Activated CD8-positive, alpha-beta T cell treated with anti-CD3 and anti-CD28 coated beads, Interleukin-2, amount 10 ng/mL, durations not matched to agents 7 days and 5 days (primary cell): ENCODE results near the gene KANSL2. TPM values are rescaled to one million over a fixed set of nuclear protein-coding genes. Genes with fewer than 3 reads are reported as not detected.
"Not testable (repeated sequence)": the region's sequence is repeated elsewhere in the genome, so short reads cannot be mapped to it uniquely, and the experiment has no call there.

ENCODE experiments used
- ATAC-seq: fragments of 150-1000 bp; cut with Tn5 transposase; one replicate; pipeline ENCODE4 v1.10.0; 2021; ENCODE audit warnings: moderate library complexity
- CTCF ChIA-PET: fragments of 350-600 bp; sonication (Branson Sonifier 250); formaldehyde crosslinking; loops from one replicate; lab custom pipeline; 2021; ENCODE audit warnings: antibody characterized with exemption; lab: Charles Lee
- POLR2A ChIA-PET: fragments of 350-600 bp; sonication (Branson Sonifier 250); formaldehyde crosslinking; loops from one replicate; lab custom pipeline; 2021; ENCODE audit warnings: antibody characterized with exemption; lab: Charles Lee
- DNase-seq: peaks from one replicate; pipeline ENCODE4 v3.0.0-alpha.2; 2020
- H3K27ac Mint-ChIP-seq: one replicate; pipeline ENCODE4 v1.8.0; 2021; ENCODE audit warnings: mild to moderate bottlenecking, mixed read lengths
- H3K27me3 Mint-ChIP-seq: one replicate; pipeline ENCODE4 v1.8.0; 2021; ENCODE audit warnings: low read depth, mixed read lengths
- H3K36me3 Mint-ChIP-seq: one replicate; pipeline ENCODE4 v1.8.0; 2021; ENCODE audit warnings: low read depth, mixed read lengths
- H3K4me1 Mint-ChIP-seq: one replicate; pipeline ENCODE4 v1.8.0; 2021; ENCODE audit warnings: low read depth, mixed read lengths
- H3K4me3 Mint-ChIP-seq: one replicate; pipeline ENCODE4 v1.8.0; 2021; ENCODE audit warnings: mild to moderate bottlenecking, mixed read lengths
- H3K9me3 Mint-ChIP-seq: one replicate; pipeline ENCODE4 v1.8.0; 2022; ENCODE audit warnings: mixed read lengths; ENCODE audit not compliant: insufficient read depth
- total RNA-seq, 2 experiments: library from RNA; stranded (reverse); gene quantifications; one replicate each; pipeline ENCODE4 v1.2.3, GENCODE V29; 2021

KANSL2 gene
- total RNA-seq, 2 experiments from 2014 or later = 51.3 to 54.3 TPM

- Mint-ChIP-seq H3K36me3 (peaks cover 38% of the 10 kb centered on the region), H3K27ac (no peak overlapping the region), H3K27me3 (no peaks in the 10 kb centered on the region), H3K9me3 (no peaks in the 10 kb centered on the region), H3K4me3 (peak overlapping the region; percentile 31), H3K4me1 (peaks cover 32% of the 10 kb centered on the region)
- ATAC-seq (no peak), DNase-seq (no peak)
- ChIA-PET CTCF (interaction anchor here (0.6 to 2.2 kb wide), 3 partner anchors 8 to 775 kb away, joined by 3 to 7 read pairs (median 3); no protein-coding TSS in a partner anchor), POLR2A (interaction anchor here (1.1 to 2.2 kb wide), 3 partner anchors 10 to 448 kb away, joined by 3 to 18 read pairs (median 5); partner anchors contain the start of gene TUBA1B)
These were observed 1.5 kb upstream of the KANSL2 start for GRCh38 chr12:48683534-48683933.

GRCh38 chr12:48682927-48683326 lies 889 bp upstream of the KANSL2 start:
- Mint-ChIP-seq H3K27me3 (no peaks in the 10 kb centered on the region), H3K27ac (no peak overlapping the region), H3K4me3 (peak overlapping the region; percentile 99), H3K4me1 (peaks cover 38% of the 10 kb centered on the region), H3K36me3 (peaks cover 40% of the 10 kb centered on the region), H3K9me3 (no peaks in the 10 kb centered on the region)
- DNase-seq = no peak
- CTCF ChIA-PET = interaction anchor here (0.6 to 2.2 kb wide), 4 partner anchors 9 to 776 kb away, joined by 3 to 7 read pairs (median 3); no protein-coding TSS in a partner anchor
- POLR2A ChIA-PET = interaction anchor here (0.6 to 2.2 kb wide), 12 partner anchors 9 to 791 kb away, joined by 3 to 18 read pairs (median 4); partner anchors contain the start of genes CCNT1 and TUBA1B
- ATAC-seq = no peak

DNA sequence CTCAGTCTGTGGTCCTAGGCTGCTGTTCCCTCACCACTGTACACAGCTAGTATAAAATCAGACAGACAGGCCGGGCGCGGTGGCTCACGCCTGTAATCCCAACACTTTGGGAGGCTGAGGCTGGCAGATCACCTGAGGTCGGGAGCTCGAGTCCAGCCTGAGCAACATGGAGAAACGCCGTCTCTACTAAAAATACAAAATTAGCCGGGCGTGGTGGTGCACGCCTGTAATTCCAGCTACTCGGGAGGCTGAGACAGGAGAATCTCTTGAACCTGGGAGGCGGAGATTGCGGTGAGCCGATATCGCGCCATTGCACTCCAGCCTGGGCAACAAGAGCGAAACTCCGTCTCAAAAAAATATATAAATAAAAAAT lies 481 bp upstream of the KANSL2 start:
- CTCF ChIA-PET = interaction anchor here (0.8 to 2.2 kb wide), 6 partner anchors 9 to 575 kb away, joined by 3 to 7 read pairs (median 4); no protein-coding TSS in a partner anchor

DNA sequence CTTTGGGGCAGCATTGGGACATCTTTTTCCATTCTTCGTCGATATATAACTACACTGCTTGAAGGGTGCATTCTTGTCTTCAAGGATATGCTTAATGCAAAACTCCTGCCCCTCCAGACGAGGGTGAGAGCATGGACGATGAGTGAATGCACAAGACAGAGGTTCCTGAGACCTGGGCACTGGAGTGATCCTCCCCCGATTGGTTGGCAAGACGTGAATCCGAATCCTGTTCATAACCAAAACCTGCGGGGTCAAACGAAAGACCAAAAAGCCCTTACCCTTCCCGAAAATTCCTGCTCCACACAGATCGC lies 684 bp downstream of the KANSL2 start:
- peaks cover 48% of the 10 kb centered on the region for H3K4me1 Mint-ChIP-seq
- ATAC-seq (no peak), DNase-seq (no peak)
- H3K36me3 Mint-ChIP-seq = peaks cover 47% of the 10 kb centered on the region
- CTCF ChIA-PET = interaction anchor here (1.1 to 1.3 kb wide), 2 partner anchors 134 to 139 kb away, joined by 3 to 5 read pairs; no protein-coding TSS in a partner anchor
- peak overlapping the region; percentile 99 for H3K27ac Mint-ChIP-seq
- POLR2A ChIA-PET = interaction anchor here (0.7 to 2.2 kb wide), 8 partner anchors 8 to 450 kb away, joined by 3 to 18 read pairs (median 4); partner anchors contain the start of genes DDX23 and TUBA1B
- peak overlapping the region; percentile 99 for H3K4me3 Mint-ChIP-seq
- H3K27me3 Mint-ChIP-seq = no peaks in the 10 kb centered on the region
- no peaks in the 10 kb centered on the region for H3K9me3 Mint-ChIP-seq

More for the DNA sequence above, 481 bp upstream of the KANSL2 start:
- Mint-ChIP-seq H3K4me3 (peak overlapping the region; percentile 99), H3K27ac (peak overlapping the region; percentile 99), H3K4me1 (peaks cover 41% of the 10 kb centered on the region), H3K36me3 (peaks cover 39% of the 10 kb centered on the region)
- DNase-seq, H3K9me3 Mint-ChIP-seq, H3K27me3 Mint-ChIP-seq, ATAC-seq: not testable (repeated sequence)
- POLR2A ChIA-PET = interaction anchor here (0.6 to 2.2 kb wide), 18 partner anchors 9 to 791 kb away, joined by 3 to 18 read pairs (median 4); partner anchors contain the start of genes CCNT1, DDX23 and TUBA1B

- ATAC-seq (no peak), DNase-seq (no peak)
- H3K9me3 Mint-ChIP-seq = no peaks in the 10 kb centered on the region
- H3K36me3 Mint-ChIP-seq = peaks cover 50% of the 10 kb centered on the region
- no peaks in the 10 kb centered on the region for H3K27me3 Mint-ChIP-seq
- CTCF ChIA-PET = no interaction called here
- peak overlapping the region; percentile 99 for H3K27ac Mint-ChIP-seq
- peaks cover 51% of the 10 kb centered on the region for H3K4me1 Mint-ChIP-seq
- H3K4me3 Mint-ChIP-seq = peak overlapping the region; percentile 99
- POLR2A ChIA-PET = interaction anchor here (0.6 kb wide), 1 partner anchor 27 kb away, joined by 4 read pairs; no protein-coding TSS in a partner anchor
These were observed 1.2 kb downstream of the KANSL2 start for GRCh38 chr12:48680861-48681260.

GRCh38 chr12:48678551-48679185 lies 3.4 kb downstream of the KANSL2 start:
- DNase-seq (no peak), ATAC-seq (no peak)
- POLR2A ChIA-PET = interaction anchor here (0.6 to 0.8 kb wide), 2 partner anchors 37 to 573 kb away, joined by 3 to 4 read pairs; no protein-coding TSS in a partner anchor
- no peaks in the 10 kb centered on the region for H3K9me3 Mint-ChIP-seq
- peaks cover 64% of the 10 kb centered on the region for H3K36me3 Mint-ChIP-seq
- H3K4me3 Mint-ChIP-seq = peak overlapping the region; percentile 76
- H3K4me1 Mint-ChIP-seq = peaks cover 51% of the 10 kb centered on the region
- peak overlapping the region; percentile 81 for H3K27ac Mint-ChIP-seq
- H3K27me3 Mint-ChIP-seq = no peaks in the 10 kb centered on the region
- CTCF ChIA-PET = no interaction called here

DNA sequence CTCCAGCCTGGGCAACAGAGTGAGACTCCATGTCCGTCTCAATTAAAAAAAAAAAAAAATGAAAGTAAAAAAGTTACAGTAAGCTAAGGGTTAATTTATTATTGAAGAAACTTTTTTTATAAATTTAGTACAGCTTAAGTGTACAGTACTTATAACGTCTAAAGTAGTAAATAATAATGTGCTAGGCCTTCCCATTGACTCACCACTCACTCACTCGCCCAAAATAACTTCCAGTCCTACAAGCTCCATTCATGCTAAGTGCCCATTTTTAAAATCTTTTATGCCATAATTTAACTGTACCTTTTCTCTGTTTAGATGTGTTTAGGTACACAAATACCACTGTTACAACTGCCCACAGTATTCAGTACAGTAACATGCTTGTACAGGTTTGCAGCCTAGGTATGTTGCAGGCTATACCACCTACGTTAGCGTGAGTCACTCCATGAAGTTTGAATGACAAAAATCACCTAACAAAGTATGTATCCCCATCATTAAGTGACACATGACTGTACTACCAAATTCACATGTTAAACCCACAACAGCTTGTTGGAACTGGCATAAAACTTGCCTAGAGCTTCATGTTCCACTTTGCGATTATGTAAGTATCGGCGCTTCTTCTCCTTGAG lies 10.7 kb downstream of the KANSL2 start:
- ChIA-PET POLR2A (interaction anchor here (1.6 kb wide), 1 partner anchor 11 kb away, joined by 5 read pairs; the partner anchor contains the start of gene KANSL2), CTCF (interaction anchor here (0.7 kb wide), 1 partner anchor 1572 kb away, joined by 3 read pairs; no protein-coding TSS in a partner anchor)
- H3K36me3 Mint-ChIP-seq = peaks cover 55% of the 10 kb centered on the region
- H3K27me3 Mint-ChIP-seq = no peaks in the 10 kb centered on the region
- peaks cover 3% of the 10 kb centered on the region for H3K4me1 Mint-ChIP-seq
- H3K4me3 Mint-ChIP-seq = no peak overlapping the region
- H3K27ac Mint-ChIP-seq = no peak overlapping the region
- ATAC-seq (peak; percentile 20), DNase-seq (no peak)
- H3K9me3 Mint-ChIP-seq = no peaks in the 10 kb centered on the region

- H3K4me3 Mint-ChIP-seq = no peak overlapping the region
- CTCF ChIA-PET = interaction anchor here (0.6 to 1.2 kb wide), 4 partner anchors 11 to 128 kb away, joined by 3 read pairs; partner anchors contain the start of gene KANSL2
- H3K9me3 Mint-ChIP-seq = no peaks in the 10 kb centered on the region
- no peak overlapping the region for H3K27ac Mint-ChIP-seq
- H3K36me3 Mint-ChIP-seq = peaks cover 49% of the 10 kb centered on the region
- POLR2A ChIA-PET = no interaction called here
- DNase-seq (no peak), ATAC-seq (no peak)
- no peaks in the 10 kb centered on the region for H3K4me1 Mint-ChIP-seq
- H3K27me3 Mint-ChIP-seq = no peaks in the 10 kb centered on the region
These were observed 13.0 kb downstream of the KANSL2 start for GRCh38 chr12:48668996-48669395.

- Mint-ChIP-seq H3K27me3 (no peaks in the 10 kb centered on the region), H3K9me3 (no peaks in the 10 kb centered on the region), H3K36me3 (peaks cover 52% of the 10 kb centered on the region), H3K4me1 (no peaks in the 10 kb centered on the region), H3K27ac (no peak overlapping the region), H3K4me3 (no peak overlapping the region)
- DNase-seq (no peak), ATAC-seq (no peak)
- ChIA-PET POLR2A (no interaction called here), CTCF (no interaction called here)
These were observed 22.2 kb downstream of the KANSL2 start for GRCh38 chr12:48659863-48660262.

DNA sequence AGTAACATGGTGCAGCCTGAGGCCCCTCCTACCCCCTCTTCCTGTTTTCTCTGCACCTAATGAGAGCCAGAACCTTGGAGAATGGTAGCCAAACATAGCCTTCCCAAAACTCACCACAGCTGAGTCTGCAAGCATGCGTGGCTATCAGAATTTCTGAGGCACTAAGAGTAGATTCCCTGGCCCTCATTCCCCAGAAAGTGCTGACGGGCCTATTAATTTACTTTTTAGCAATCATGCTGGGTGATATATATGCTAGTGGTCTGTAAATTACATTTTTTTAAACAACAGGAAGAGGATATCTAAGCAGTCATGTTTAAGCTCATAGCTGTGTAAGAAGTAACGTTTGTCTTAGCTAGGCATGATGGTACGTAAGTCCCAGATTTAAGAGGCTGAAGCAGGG lies 30.4 kb downstream of the KANSL2 start:
- ChIA-PET CTCF (no interaction called here), POLR2A (interaction anchor here (1.0 kb wide), 1 partner anchor 30 kb away, joined by 3 read pairs; no protein-coding TSS in a partner anchor)
- peaks cover 4% of the 10 kb centered on the region for H3K4me1 Mint-ChIP-seq
- H3K9me3 Mint-ChIP-seq = no peaks in the 10 kb centered on the region
- ATAC-seq = no peak
- peaks cover 54% of the 10 kb centered on the region for H3K36me3 Mint-ChIP-seq
- H3K27me3 Mint-ChIP-seq = no peaks in the 10 kb centered on the region
- H3K4me3 Mint-ChIP-seq = no peak overlapping the region
- H3K27ac Mint-ChIP-seq = peak overlapping the region; percentile 15
- no peak for DNase-seq

DNA sequence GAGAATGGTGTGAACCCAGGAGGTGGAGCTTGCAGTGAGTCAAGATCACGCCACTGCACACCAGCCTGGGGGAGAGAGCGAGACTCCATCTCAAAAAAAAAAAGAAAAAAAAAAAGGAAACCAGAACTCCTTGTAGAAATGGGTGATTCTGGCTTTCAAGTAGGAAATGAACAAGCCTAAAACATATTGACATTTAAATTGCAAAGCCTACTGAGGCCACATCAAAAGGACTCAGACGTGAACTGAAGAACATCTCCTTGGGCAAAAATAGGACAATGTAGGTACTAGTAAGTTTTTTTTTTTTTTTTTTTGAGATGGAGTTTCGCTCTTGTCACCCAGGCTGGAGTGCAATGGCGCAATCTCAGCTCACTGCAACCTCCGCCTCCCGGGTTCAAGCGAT lies 36.7 kb downstream of the KANSL2 start:
- H3K4me1 Mint-ChIP-seq, DNase-seq, ATAC-seq, H3K9me3 Mint-ChIP-seq, H3K27me3 Mint-ChIP-seq, POLR2A ChIA-PET, H3K27ac Mint-ChIP-seq, H3K4me3 Mint-ChIP-seq: not testable (repeated sequence)
- CTCF ChIA-PET = interaction anchor here (0.7 kb wide), 1 partner anchor 57 kb away, joined by 3 read pairs; no protein-coding TSS in a partner anchor
- H3K36me3 Mint-ChIP-seq = peaks cover 55% of the 10 kb centered on the region
